NCI-H526 treated with DMSO at 0.1 percent for 48 hours (cell line): Measurements from ENCODE around the gene SCYL1.
A peak's percentile ranks its signal among the peaks of the same experiment; 100 is the strongest.
"Not testable (repeated sequence)": the region's sequence is repeated elsewhere in the genome, so short reads cannot be mapped to it uniquely, and the experiment has no call there.

Experiments used
- DNase-seq: peaks from one replicate; lab custom pipeline; 2025; lab: John Stamatoyannopoulos, UW

SCYL1 gene

DNA sequence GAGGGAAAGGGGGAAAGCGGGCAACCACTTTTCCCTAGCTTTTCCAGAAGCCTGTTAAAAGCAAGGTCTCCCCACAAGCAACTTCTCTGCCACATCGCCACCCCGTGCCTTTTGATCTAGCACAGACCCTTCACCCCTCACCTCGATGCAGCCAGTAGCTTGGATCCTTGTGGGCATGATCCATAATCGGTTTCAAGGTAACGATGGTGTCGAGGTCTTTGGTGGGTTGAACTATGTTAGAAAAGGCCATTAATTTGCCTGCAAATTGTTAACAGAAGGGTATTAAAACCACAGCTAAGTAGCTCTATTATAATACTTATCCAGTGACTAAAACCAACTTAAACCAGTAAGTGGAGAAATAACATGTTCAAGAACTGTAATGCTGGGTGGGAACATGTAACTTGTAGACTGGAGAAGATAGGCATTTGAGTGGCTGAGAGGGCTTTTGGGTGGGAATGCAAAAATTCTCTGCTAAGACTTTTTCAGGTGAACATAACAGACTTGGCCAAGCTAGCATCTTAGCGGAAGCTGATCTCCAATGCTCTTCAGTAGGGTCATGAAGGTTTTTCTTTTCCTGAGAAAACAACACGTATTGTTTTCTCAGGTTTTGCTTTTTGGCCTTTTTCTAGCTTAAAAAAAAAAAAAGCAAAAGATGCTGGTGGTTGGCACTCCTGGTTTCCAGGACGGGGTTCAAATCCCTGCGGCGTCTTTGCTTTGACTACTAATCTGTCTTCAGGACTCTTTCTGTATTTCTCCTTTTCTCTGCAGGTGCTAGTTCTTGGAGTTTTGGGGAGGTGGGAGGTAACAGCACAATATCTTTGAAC is 19.2 kb upstream of the SCYL1 start:
- no peak for DNase-seq

GRCh38 chr11:65506290-65506771 is 18.6 kb upstream of the SCYL1 start:
- DNase-seq = no peak

DNA sequence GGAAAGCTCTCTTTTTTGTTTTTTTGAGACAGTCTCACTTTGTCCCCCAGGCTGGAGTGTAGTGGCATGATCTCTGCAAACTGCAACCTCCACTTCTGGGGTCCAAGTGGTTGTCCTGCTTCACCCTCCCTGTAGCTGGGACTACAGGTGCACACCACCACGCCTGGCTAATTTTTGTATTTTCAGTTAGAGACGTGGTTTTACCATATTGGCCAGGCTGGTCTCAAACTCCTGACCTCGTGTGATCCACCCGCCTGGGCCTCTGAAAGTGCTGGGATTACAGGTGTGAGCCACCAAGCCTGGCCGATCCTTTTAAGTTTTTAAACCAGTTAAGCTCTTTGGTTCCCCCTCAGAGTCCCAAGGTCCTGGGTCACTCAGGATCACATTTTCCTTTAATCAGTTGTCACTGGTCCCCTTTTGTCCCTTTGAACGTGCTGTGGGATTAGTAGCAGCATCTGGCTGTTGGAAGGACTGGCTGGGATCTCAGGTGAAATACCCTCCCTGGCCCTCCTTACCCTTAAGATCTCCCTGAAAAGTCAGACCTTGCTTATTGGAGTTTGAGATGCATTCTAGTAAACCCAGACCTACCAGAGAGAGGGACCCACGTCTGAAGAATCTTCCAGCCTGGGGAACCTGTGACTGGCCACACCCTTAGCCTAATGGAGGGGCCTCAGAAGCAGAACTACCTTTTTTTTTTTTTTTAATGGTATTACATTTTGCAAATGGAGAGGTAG is 17.9 kb upstream of the SCYL1 start:
- DNase-seq = peak; percentile 94

DNA sequence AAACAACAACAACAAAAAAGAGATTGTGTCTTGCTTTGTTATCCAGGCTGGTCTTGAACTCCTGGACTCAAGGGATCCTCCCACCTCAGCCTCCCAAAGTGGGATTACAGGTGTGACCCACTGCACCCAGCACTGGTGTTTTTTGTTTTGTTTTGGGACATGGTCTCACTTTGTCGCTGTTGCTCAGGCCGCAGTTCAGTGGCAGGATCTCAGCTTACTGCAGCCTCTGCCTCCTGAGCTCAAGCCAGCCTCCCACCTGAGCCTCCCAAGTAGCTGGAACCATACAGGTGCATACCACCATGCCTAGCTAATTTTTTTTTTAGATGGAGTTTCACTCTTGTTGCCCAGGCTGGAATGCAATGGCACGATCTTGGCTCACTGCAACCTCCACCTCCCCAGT is 12.6 kb upstream of the SCYL1 start:
- not testable (repeated sequence) for DNase-seq

DNA sequence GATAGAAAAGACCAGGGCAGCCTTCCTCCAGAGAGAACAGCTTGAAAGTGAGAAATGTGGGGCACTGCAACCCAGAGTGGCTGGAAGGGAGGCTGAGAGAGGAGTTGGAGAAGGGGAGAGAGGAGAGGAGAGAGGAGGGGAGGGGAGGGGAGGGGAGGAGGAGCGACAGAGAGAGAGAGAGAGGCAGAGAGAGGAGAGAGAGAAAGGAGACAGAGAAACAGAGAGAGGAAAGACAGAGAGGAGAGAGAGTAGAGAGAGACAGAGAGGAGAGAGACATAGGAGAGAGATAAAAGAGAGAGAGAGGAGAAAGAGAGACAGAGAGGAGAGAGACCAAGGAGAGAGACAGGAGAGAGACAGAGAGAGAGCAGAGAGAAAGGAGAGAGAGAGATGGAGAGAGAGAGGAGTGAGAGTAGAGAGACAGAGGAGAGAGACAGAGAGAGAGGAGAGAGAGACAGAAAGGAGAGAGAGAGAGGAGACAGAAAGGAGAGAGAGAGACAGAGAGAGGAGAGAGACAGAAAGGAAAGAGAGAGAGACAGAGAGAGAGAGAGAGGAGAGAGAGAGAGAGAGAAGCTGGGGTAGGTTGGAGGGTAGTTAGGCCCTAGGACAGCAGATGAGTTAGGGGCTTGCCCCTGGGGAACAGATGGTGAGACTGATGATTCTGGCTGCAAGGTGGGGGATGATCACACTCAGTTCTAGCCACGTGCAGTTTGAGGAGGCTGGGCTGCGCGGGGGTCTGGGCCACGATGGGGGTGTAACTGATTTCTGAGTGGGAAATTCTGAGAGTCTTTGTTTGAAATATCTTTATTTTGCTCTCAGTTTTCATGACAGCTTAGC is 8.5 kb upstream of the SCYL1 start:
- DNase-seq = no peak

GRCh38 chr11:65518941-65519549 is 5.8 kb upstream of the SCYL1 start:
- DNase-seq = not testable (repeated sequence)

DNA sequence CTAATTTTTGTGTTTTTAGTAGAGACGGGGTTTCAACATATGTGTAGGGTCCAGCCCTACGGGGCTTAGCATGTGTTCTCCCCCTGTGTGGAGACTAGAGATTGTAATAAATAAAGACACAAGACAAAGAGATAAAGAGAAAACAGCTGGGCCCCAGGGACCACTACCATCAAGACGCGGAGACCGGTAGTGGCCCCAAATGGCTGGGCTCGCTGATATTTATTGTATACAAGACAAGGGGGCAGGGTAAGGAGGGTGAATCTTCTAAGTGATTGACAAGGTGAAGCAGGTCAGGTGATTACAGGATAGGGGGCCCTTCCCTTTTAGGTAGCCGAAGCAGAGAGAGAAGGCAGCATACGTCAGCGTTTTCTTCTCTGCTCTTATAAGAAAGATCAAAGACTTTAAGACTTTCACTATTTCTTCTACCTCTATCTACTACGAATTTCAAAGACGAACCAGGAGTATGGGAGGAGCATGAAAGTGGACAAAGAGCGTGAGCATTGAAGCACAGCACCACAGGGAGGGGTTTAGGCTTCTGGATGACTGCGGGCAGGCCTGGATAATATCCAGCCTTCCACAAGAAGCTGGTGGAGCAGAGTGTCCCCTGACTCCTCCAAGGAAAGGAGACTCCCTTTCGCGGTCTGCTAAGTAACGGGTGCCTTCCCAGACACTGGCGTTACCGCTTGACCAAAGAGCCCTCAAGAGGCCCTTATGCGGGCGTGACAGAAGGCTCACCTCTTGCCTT is 2.9 kb upstream of the SCYL1 start:
- DNase-seq = not testable (repeated sequence)

DNA sequence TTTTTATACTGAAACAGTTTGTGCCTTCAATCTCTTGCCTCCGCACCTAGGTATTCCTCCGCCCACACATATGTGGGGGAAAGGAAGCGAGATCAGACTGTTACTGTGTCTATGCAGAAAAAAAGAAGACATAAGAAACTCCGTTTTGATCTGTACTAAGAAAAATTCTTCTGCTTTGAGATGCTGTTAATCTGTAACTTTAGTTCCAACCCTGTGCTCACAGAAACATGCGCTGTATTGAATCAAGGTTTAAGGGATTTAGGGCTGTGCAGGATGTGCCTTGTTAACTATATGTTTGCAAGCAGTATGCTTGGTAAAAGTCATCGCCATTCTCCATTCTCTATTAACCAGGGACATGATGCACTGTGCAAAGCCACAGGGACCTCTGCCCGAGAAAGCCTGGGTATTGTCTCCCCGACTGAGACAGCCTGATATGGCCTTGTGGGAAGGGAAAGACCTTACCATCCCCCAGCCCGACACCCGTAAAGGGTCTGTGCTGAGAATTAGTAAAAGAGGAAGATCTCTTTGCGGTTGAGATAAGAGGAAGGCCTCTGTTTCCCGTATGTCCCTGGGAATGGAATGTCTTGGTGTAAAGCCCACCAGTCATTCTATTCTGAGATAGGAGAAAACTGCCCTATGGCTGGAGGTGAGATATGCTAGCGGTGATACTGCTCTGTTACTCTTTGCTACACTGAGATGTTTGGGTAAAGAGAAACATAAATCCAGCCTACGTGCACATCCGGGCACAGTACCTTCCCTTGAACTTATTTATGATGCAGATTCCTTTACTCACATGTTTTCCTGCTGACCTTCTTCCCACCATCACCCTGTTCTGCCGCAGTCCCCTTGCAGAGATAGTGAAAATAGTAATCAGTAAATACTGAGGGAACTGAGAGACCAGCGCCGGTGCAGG is 1.9 kb upstream of the SCYL1 start:
- DNase-seq = not testable (repeated sequence)

DNA sequence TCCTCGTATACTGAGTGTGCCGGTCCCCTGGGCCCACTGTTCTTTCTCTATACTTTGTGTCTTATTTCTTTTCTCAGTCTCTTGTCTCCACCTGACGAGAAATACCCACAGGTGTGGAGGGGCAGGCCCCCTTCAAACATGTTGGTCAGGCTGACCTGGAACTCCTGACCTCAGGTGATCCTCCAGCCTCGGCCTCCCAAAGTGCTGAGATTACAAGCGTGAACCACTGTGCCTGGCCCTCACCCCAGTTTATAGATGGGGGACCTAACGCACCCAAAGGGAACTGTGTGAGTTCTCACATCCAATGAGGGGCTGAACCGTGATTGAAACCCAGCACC is 1.3 kb upstream of the SCYL1 start:
- not testable (repeated sequence) for DNase-seq

DNA sequence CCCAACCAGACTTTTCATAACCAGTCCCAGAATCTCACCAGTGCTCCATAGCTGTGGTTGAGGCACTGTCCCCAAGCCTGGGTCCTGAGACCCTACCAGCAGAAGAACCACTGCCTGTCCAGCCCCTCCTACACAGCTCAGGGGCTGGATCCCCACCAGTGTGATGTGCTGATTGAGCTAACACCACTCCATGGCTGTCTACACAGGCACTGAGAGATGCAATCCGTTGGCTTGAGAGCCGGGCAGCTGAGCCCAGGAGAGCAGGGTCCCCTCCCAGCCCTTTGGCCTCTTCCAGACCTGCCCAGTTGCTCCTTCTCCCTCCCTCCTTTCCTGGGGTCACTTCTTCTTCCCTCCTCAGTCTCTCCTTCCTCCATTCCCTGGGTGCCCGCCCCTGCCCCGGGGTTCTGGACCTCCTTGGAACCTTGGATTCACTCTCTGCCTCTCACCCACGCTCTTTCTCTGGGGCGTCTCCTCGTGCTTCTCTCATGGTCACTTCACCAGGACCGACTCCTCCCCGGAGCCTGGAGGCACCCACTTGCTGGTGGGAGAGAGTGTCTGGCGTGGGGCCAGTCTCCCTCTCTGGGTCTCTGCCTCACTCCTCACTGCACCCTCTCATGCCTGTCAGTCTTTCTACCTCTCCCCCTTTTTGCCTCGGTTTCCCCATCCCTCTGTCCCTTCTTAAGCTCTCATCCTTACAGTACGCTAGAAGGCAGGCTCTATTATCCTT is 706 bp upstream of the SCYL1 start:
- DNase-seq = no peak

DNA sequence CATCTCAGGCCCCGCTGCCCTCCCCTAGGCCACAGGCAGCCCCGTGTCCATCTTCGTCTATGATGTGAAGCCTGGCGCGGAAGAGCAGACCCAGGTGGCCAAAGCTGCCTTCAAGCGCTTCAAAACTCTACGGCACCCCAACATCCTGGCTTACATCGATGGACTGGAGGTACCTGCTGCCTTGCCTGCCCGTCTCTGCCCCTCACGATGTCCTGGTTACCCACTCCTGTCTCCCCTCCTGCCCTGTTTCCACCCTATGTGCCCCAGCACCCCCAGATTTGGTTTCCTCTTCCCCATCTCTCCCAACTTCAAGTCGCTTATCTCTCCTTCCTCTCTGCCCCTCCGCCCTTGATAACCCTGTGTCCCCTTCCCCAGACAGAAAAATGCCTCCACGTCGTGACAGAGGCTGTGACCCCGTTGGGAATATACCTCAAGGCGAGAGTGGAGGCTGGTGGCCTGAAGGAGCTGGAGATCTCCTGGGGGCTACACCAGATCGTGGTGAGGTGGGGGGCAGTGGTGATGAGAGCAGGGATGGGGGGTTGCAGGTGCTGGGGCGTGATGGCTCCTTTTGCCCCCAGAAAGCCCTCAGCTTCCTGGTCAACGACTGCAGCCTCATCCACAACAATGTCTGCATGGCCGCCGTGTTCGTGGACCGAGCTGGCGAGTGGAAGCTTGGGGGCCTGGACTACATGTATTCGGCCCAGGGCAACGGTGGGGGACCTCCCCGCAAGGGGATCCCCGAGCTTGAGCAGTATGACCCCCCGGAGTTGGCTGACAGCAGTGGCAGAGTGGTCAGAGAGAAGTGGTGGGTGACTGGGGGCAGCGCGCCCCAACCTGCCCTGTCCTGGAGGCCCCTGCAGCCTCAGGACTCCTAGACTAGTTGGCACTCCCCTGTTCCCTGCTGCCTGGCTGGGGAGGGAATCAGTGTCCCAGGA is 930 bp downstream of the SCYL1 start:
- no peak for DNase-seq

DNA sequence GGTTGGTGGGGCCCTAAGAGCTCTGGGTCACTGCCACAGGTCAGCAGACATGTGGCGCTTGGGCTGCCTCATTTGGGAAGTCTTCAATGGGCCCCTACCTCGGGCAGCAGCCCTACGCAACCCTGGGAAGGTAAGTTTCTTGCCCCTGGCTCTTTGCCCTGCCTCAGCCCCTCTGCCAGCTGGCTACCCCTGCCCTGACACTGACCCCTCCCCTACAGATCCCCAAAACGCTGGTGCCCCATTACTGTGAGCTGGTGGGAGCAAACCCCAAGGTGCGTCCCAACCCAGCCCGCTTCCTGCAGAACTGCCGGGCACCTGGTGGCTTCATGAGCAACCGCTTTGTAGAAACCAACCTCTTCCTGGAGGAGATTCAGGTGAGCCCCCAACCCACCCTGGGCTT is 1.9 kb downstream of the SCYL1 start:
- no peak for DNase-seq

DNA sequence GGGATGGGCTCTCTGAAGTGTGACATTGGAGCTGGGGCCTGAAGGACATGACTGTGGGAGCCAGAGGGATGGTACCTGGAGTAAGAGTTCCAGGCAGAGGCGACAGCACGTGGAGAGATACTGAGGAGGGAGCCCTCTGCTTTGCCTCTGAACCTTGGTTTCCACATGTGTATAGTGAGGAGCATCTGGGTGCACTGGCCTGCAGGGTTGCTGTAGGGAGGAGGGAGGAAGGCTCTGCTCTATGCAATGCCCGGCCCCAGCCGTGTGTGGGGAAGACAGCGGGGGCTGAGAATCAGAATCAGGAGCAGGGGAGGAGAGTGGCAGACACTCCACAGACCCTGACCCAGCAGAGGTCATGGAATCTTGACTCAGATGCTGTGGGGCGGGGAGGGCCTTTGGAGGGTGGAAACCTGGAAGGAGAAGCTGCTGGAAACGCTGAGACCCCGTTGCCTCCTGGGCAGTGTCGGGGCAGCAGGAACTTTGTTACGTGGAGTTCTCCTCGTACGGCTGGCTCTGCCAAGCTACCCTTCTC is 4.0 kb downstream of the SCYL1 start:
- DNase-seq = no peak

GRCh38 chr11:65529475-65530156 is 4.7 kb downstream of the SCYL1 start:
- no peak for DNase-seq

DNA sequence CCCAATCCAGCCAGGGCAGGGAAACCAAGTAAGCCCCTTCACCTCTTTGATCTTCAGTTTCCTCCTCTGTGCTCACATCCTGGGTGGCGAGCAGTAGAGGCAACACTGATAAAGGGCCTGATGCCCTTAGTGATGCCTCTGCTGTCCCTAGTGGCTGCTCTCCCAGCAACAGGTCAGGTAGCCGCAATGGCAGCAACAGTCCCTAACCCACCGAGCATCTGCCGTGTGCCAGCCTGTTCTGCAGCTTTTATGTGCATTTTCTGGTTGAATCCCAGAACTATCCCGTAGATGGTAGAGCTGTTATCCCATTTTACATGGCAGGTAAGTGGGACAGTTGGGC is 5.2 kb downstream of the SCYL1 start:
- DNase-seq = no peak

DNA sequence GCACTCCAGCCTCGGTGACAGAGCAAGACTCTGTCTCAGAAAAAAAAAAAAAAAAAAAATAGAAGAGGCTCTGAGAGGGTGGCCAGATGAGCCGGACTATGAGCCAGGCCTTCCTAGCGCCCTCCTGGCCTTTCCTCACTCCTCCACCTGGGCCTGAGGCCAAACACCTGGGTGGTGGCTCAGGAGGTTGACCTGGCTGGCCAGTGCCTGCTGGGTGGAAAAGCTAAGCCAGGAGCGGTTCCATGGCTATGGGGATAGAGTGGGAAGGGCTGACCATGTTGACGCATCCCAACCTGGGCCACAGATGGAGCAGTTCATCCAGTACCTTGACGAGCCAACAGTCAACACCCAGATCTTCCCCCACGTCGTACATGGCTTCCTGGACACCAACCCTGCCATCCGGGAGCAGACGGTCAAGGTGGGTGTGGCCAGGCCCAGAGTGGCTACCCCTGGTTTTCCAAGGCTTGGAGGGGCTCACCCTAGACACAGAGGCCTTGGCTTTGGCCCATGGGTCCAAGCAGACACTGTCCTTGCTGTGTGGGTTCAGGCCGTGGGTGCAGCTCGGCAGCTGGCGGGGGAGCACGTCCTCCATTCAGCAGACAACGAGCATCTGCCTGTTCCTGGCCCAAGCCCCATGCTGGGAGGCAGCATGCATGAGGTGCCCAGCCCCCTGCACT is 7.6 kb downstream of the SCYL1 start:
- no peak for DNase-seq

DNA sequence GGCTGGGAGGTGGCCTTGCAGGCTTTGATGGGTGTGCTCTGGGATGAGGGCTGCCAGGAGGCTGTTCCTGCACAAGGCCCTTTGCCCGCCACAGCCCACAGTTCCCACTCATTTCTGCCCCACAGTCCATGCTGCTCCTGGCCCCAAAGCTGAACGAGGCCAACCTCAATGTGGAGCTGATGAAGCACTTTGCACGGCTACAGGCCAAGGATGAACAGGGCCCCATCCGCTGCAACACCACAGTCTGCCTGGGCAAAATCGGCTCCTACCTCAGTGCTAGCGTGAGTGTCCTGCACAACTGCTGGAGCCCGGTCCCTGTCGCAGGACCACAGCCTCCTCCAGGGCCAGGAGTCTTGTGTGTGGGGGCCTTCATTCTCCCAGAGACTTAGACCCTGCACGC is 10.2 kb downstream of the SCYL1 start:
- no peak for DNase-seq
